ENCODE measurements around the gene IFT88. TPM values are rescaled to one million over a fixed set of nuclear protein-coding genes. Genes with fewer than 3 reads are reported as not detected.

The IFT88 gene
- total RNA-seq, 1 experiment from 2014 or later: 12.3 TPM

DNA sequence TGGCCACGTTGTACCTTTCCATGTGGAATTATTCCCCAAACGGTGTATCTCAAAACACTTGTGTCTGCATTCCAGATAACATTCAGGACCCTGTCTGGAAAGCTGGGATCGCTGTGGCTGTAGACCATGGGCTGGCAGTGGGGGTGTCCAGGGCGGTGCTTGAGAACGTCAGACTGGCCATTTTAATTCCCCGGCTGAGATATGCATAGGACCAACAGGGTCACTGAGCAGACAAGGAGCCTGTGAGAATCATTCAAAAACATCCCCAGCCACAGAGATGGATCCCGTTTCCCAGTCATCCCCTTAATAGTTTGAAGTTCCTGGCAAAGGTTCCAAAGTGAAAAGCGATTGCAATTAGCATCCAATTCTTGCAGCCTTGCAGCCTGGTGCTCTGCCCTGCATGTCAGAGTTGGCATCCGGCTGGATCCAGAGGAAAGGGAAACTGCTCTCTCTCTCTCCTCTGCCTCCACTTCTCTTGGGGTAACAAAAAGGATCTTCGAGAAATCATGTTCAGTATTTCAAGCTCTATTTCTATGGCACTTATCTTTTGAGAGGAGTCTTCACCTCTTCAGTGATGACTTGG lies 41.6 kb downstream of the IFT88 start:
- in situ Hi-C loops (cut with HindIII; ENCODE audit: low pct_unique_long_range_greater_than_20kb, low sequenced_read_pairs): no loop called here

DNA sequence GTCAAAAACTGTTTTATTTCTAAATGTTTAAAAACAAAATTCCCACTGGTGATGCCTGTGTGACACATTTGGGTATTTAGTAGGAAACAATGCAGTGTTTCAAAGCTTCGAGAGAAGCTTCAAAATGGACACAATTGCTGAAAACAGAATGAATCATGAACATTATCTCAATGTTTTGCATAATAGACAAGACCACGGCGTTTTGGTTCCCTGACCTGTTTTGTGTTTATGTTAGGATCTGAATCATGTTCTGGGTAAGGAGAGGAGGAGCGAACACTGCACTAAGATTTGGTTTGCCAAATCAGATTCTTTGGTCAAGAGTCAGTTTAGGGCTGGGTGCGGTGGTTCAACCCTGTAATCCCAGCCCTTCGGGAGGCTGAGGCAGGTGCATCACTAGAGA lies 42.2 kb downstream of the IFT88 start:
- Histone ChIP-seq H3K36me3 (ENCODE audit: control insufficient read depth, insufficient read depth, low read length) (no peaks in the 10 kb centered on the region), H3K4me1 (ENCODE audit: control insufficient read depth, insufficient read depth, low read length) (no peaks in the 10 kb centered on the region), H3K9me3 (ENCODE audit: control insufficient read depth, insufficient read depth, low read depth, low read length) (no peaks in the 10 kb centered on the region), H3K27me3 (ENCODE audit: control insufficient read depth, insufficient read depth, low read length) (no peaks in the 10 kb centered on the region), H3K27ac (ENCODE audit: low read length) (no peak overlapping the region), H3K4me3 (ENCODE audit: low read depth in 2 of 2, low read length in 2 of 2) (no peak overlapping the region)
- ChIA-PET CTCF (no interaction called here), POLR2A (no interaction called here)
- no peak for ATAC-seq
- intact Hi-C loops (cut with micrococcal nuclease; ENCODE audit: unreplicated experiment) (no loop called here), in situ Hi-C loops (cut with HindIII; ENCODE audit: low pct_unique_long_range_greater_than_20kb, low sequenced_read_pairs) (no loop called here)
- TF ChIP-seq TCF7L2 (IDR thresholded peaks at IDR 0.05; ENCODE audit: low read depth, low read length) (no peak), POLR2AphosphoS5 (IDR thresholded peaks at IDR 0.05; ENCODE audit: low read depth, low read length) (no peak), SIN3A (IDR thresholded peaks at IDR 0.05; ENCODE audit: borderline replicate concordance, insufficient read depth, low read depth, low read length) (no peak)
- TF ChIP-seq, protein P1, sequence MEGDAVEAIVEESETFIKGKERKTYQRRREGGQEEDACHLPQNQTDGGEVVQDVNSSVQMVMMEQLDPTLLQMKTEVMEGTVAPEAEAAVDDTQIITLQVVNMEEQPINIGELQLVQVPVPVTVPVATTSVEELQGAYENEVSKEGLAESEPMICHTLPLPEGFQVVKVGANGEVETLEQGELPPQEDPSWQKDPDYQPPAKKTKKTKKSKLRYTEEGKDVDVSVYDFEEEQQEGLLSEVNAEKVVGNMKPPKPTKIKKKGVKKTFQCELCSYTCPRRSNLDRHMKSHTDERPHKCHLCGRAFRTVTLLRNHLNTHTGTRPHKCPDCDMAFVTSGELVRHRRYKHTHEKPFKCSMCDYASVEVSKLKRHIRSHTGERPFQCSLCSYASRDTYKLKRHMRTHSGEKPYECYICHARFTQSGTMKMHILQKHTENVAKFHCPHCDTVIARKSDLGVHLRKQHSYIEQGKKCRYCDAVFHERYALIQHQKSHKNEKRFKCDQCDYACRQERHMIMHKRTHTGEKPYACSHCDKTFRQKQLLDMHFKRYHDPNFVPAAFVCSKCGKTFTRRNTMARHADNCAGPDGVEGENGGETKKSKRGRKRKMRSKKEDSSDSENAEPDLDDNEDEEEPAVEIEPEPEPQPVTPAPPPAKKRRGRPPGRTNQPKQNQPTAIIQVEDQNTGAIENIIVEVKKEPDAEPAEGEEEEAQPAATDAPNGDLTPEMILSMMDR (IDR thresholded peaks at IDR 0.05): no peak
- TF ChIP-seq, protein P2, sequence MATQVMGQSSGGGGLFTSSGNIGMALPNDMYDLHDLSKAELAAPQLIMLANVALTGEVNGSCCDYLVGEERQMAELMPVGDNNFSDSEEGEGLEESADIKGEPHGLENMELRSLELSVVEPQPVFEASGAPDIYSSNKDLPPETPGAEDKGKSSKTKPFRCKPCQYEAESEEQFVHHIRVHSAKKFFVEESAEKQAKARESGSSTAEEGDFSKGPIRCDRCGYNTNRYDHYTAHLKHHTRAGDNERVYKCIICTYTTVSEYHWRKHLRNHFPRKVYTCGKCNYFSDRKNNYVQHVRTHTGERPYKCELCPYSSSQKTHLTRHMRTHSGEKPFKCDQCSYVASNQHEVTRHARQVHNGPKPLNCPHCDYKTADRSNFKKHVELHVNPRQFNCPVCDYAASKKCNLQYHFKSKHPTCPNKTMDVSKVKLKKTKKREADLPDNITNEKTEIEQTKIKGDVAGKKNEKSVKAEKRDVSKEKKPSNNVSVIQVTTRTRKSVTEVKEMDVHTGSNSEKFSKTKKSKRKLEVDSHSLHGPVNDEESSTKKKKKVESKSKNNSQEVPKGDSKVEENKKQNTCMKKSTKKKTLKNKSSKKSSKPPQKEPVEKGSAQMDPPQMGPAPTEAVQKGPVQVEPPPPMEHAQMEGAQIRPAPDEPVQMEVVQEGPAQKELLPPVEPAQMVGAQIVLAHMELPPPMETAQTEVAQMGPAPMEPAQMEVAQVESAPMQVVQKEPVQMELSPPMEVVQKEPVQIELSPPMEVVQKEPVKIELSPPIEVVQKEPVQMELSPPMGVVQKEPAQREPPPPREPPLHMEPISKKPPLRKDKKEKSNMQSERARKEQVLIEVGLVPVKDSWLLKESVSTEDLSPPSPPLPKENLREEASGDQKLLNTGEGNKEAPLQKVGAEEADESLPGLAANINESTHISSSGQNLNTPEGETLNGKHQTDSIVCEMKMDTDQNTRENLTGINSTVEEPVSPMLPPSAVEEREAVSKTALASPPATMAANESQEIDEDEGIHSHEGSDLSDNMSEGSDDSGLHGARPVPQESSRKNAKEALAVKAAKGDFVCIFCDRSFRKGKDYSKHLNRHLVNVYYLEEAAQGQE (IDR thresholded peaks at IDR 0.05; ENCODE audit: insufficient read depth in 1 of 2, low read depth in 2 of 2, low read length in 1 of 2): no peak
- no peak for DNase-seq (ENCODE audit: low read depth, low spot score)
- BruUV-seq (replicated peaks): no TSS peak

More for the DNA sequence above, 41.6 kb downstream of the IFT88 start:
- Histone ChIP-seq H3K9me3 (ENCODE audit: control insufficient read depth, insufficient read depth, low read depth, low read length) (no peaks in the 10 kb centered on the region), H3K27me3 (ENCODE audit: control insufficient read depth, insufficient read depth, low read length) (no peaks in the 10 kb centered on the region), H3K4me1 (ENCODE audit: control insufficient read depth, insufficient read depth, low read length) (no peaks in the 10 kb centered on the region), H3K4me3 (ENCODE audit: low read depth in 2 of 2, low read length in 2 of 2) (no peak overlapping the region), H3K27ac (ENCODE audit: low read length) (no peak overlapping the region), H3K36me3 (ENCODE audit: control insufficient read depth, insufficient read depth, low read length) (no peaks in the 10 kb centered on the region)
- no peak for DNase-seq (ENCODE audit: low read depth, low spot score)
- ChIA-PET CTCF (no interaction called here), POLR2A (no interaction called here)
- BruUV-seq (replicated peaks): no TSS peak
- ATAC-seq: no peak
- intact Hi-C loops (cut with micrococcal nuclease; ENCODE audit: unreplicated experiment): no loop called here
- TF ChIP-seq SIN3A (IDR thresholded peaks at IDR 0.05; ENCODE audit: borderline replicate concordance, insufficient read depth, low read depth, low read length) (no peak), POLR2AphosphoS5 (IDR thresholded peaks at IDR 0.05; ENCODE audit: low read depth, low read length) (no peak), TCF7L2 (IDR thresholded peaks at IDR 0.05; ENCODE audit: low read depth, low read length) (no peak)
- TF ChIP-seq, protein P1 (IDR thresholded peaks at IDR 0.05): no peak
- TF ChIP-seq, protein P2 (IDR thresholded peaks at IDR 0.05; ENCODE audit: insufficient read depth in 1 of 2, low read depth in 2 of 2, low read length in 1 of 2): no peak

Data from Panc1 (cell line).